Brain microvascular endothelial cell (primary cell): Measurements from ENCODE around the gene CIB2.

Experiments
- DNase-seq: peaks from one replicate; pipeline ENCODE4 v3.0.0-alpha.2; 2020
- H3K27ac ChIP-seq: fragments of 250-450 bp; sonication (Bioruptor Pico); 2 replicates; pipeline ENCODE4 v1.5.1; 2020; ENCODE audit warnings: mild to moderate bottlenecking, moderate library complexity
- H3K27me3 ChIP-seq: fragments of 250-450 bp; sonication (Bioruptor Pico); replicated peaks from 2 replicates; pipeline ENCODE4 v1.5.1; 2020; ENCODE audit warnings: mild to moderate bottlenecking
- H3K36me3 ChIP-seq: fragments of 250-450 bp; sonication (Bioruptor Pico); replicated peaks from 2 replicates; pipeline ENCODE4 v1.5.1; 2020; ENCODE audit warnings: mild to moderate bottlenecking
- H3K4me3 ChIP-seq: 2 replicates; pipeline ENCODE4 v1.5.1; 2011; ENCODE audit warnings: low read depth, mild to moderate bottlenecking, control low read depth, low read length, moderate library complexity
- CTCF ChIP-seq: IDR thresholded peaks from 2 replicates; pipeline ENCODE4 v1.5.1; 2011; ENCODE audit warnings: low read depth, mild to moderate bottlenecking, moderate library complexity, low read length, control low read depth, inconsistent platforms; ENCODE audit errors: missing control alignments
- in situ Hi-C: cut with HindIII; loops from 2 replicates; pipeline ENCODE4 v1.10.0; 2017; ENCODE audit warnings: low sequenced_read_pairs, low pct_ligation_motif_present

Gene CIB2

GRCh38 chr15:78109156-78109555 is 22.1 kb downstream of the CIB2 start:
- no peak for DNase-seq
- H3K4me3 ChIP-seq: no peak overlapping the region
- no peak overlapping the region for H3K27ac ChIP-seq
- in situ Hi-C loops: no loop called here
- H3K36me3 ChIP-seq: no peaks in the 10 kb centered on the region
- H3K27me3 ChIP-seq: no peaks in the 10 kb centered on the region
- TF ChIP-seq CTCF: no peak

GRCh38 chr15:78108300-78109084 is 22.8 kb downstream of the CIB2 start:
- peak; percentile 75 for DNase-seq
- no peak overlapping the region for H3K4me3 ChIP-seq
- H3K36me3 ChIP-seq: no peaks in the 10 kb centered on the region
- no peaks in the 10 kb centered on the region for H3K27me3 ChIP-seq
- peak; percentile 95 for TF ChIP-seq CTCF
- H3K27ac ChIP-seq: no peak overlapping the region
- in situ Hi-C loops: no loop called here

- no peak overlapping the region for H3K4me3 ChIP-seq
- no peaks in the 10 kb centered on the region for H3K36me3 ChIP-seq
- DNase-seq: no peak
- in situ Hi-C loops: no loop called here
- no peak for TF ChIP-seq CTCF
- no peak overlapping the region for H3K27ac ChIP-seq
- H3K27me3 ChIP-seq: no peaks in the 10 kb centered on the region
Observed at GRCh38 chr15:78107471-78107870, 23.8 kb downstream of the CIB2 start.

- DNase-seq: peak; percentile 8
- TF ChIP-seq CTCF: no peak
- Histone ChIP-seq H3K4me3 (no peak overlapping the region), H3K27ac (no peak overlapping the region), H3K27me3 (no peaks in the 10 kb centered on the region), H3K36me3 (no peaks in the 10 kb centered on the region)
- in situ Hi-C loops: no loop called here
Observed at GRCh38 chr15:78105476-78106241, 25.6 kb downstream of the CIB2 start.

GRCh38 chr15:78104566-78105475 is 26.4 kb downstream of the CIB2 start:
- H3K36me3 ChIP-seq: no peaks in the 10 kb centered on the region
- in situ Hi-C loops: no loop called here
- no peak overlapping the region for H3K27ac ChIP-seq
- H3K27me3 ChIP-seq: no peaks in the 10 kb centered on the region
- H3K4me3 ChIP-seq: no peak overlapping the region
- no peak for DNase-seq
- TF ChIP-seq CTCF: no peak
